H9 (cell line): Measurements from ENCODE around the gene ATP5PO. TPM values are rescaled to one million over a fixed set of nuclear protein-coding genes. Genes with fewer than 3 reads are reported as not detected.
"Not testable (repeated sequence)": the region's sequence is repeated elsewhere in the genome, so short reads cannot be mapped to it uniquely, and the experiment has no call there.

Experiments used
- DNase-seq: peaks from one replicate; pipeline ENCODE4 v3.0.0-alpha.2; 2017
- H2AFZ ChIP-seq: one replicate; pipeline ENCODE4 v1.6.1; 2013; ENCODE audit warnings: mild to moderate bottlenecking, low read length, control low read depth, moderate library complexity
- H2AK5ac ChIP-seq: 2 replicates; pipeline ENCODE4 v1.6.1; 2013; ENCODE audit warnings: low read length, control low read depth, mixed read lengths; ENCODE audit not compliant: insufficient read length
- H2BK120ac ChIP-seq: one replicate; pipeline ENCODE4 v1.6.1; 2013; ENCODE audit warnings: low read depth, mild to moderate bottlenecking, low read length, control low read depth, inconsistent platforms; ENCODE audit not compliant: poor library complexity, severe bottlenecking
- H2BK12ac ChIP-seq: 2 replicates; pipeline ENCODE4 v1.6.1; 2013; ENCODE audit warnings: low read length, control low read depth, mixed read lengths, low read depth; ENCODE audit not compliant: insufficient read length
- H2BK15ac ChIP-seq: 2 replicates; pipeline ENCODE4 v1.6.1; 2013; ENCODE audit warnings: low read depth, low read length, control low read depth
- H2BK20ac ChIP-seq: one replicate; pipeline ENCODE4 v1.6.1; 2013; ENCODE audit warnings: low read depth, mild to moderate bottlenecking, low read length, control low read depth, inconsistent platforms; ENCODE audit not compliant: poor library complexity, severe bottlenecking
- H2BK5ac ChIP-seq: 2 replicates; pipeline ENCODE4 v1.6.1; 2013; ENCODE audit warnings: low read length, control low read depth, mixed read lengths; ENCODE audit not compliant: insufficient read length
- H3K14ac ChIP-seq: 2 replicates; pipeline ENCODE4 v1.6.1; 2013; ENCODE audit warnings: low read length, control low read depth; ENCODE audit not compliant: insufficient read depth
- H3K18ac ChIP-seq: 2 replicates; pipeline ENCODE4 v1.6.1; 2013; ENCODE audit warnings: low read depth, mild to moderate bottlenecking, mixed read lengths, low read length, control low read depth; ENCODE audit not compliant: insufficient read length
- H3K23ac ChIP-seq: 2 replicates; pipeline ENCODE4 v1.6.1; 2013; ENCODE audit warnings: low read length, control low read depth, mixed read lengths, low read depth; ENCODE audit not compliant: insufficient read length
- H3K23me2 ChIP-seq: 2 replicates; pipeline ENCODE4 v1.6.1; 2013; ENCODE audit warnings: low read depth, mild to moderate bottlenecking, mixed read lengths, low read length, control low read depth; ENCODE audit not compliant: insufficient read length, poor library complexity, severe bottlenecking
- H3K27ac ChIP-seq: 2 replicates; pipeline ENCODE4 v1.5.1; 2013; ENCODE audit warnings: low read length, control low read depth, mixed read lengths, low read depth; ENCODE audit not compliant: insufficient read length
- H3K27me3 ChIP-seq: 2 replicates; pipeline ENCODE4 v1.6.1; 2013; ENCODE audit warnings: low read length, control low read depth, inconsistent platforms; ENCODE audit not compliant: insufficient read depth
- H3K4ac ChIP-seq: 2 replicates; pipeline ENCODE4 v1.6.1; 2013; ENCODE audit warnings: low read depth, mild to moderate bottlenecking, control low read depth, inconsistent platforms, low read length, moderate library complexity
- H3K4me1 ChIP-seq: 2 replicates; pipeline ENCODE4 v1.6.1; 2013; ENCODE audit warnings: low read length, control low read depth, inconsistent platforms; ENCODE audit not compliant: insufficient read depth
- H3K4me2 ChIP-seq: 2 replicates; pipeline ENCODE4 v1.6.1; 2013; ENCODE audit warnings: low read length, control low read depth, mixed read lengths; ENCODE audit not compliant: insufficient read length, insufficient read depth
- H3K56ac ChIP-seq: 2 replicates; pipeline ENCODE4 v1.6.1; 2013; ENCODE audit warnings: low read depth, mild to moderate bottlenecking, mixed read lengths, low read length, control low read depth; ENCODE audit not compliant: insufficient read length
- H3K79me1 ChIP-seq: 2 replicates; pipeline ENCODE4 v1.6.1; 2013; ENCODE audit warnings: low read depth, mild to moderate bottlenecking, moderate library complexity, low read length, control low read depth, inconsistent platforms; ENCODE audit not compliant: insufficient read depth, poor library complexity, severe bottlenecking
- H3K79me2 ChIP-seq: 2 replicates; pipeline ENCODE4 v1.6.1; 2013; ENCODE audit warnings: low read length, control low read depth, inconsistent platforms; ENCODE audit not compliant: insufficient read depth
- H3K9ac ChIP-seq: 2 replicates; pipeline ENCODE4 v1.6.1; 2013; ENCODE audit warnings: low read length, control low read depth, mixed read lengths; ENCODE audit not compliant: insufficient read length; ENCODE audit errors: extremely low read depth
- H3K9me3 ChIP-seq: one replicate; pipeline ENCODE4 v1.6.1; 2013; ENCODE audit warnings: low read depth, low read length, inconsistent platforms; ENCODE audit not compliant: control insufficient read depth
- H3T11ph ChIP-seq: one replicate; pipeline ENCODE4 v1.6.1; 2013; ENCODE audit warnings: mild to moderate bottlenecking, low read length, control low read depth, inconsistent platforms
- H4K20me1 ChIP-seq: one replicate; pipeline ENCODE4 v1.6.1; 2013; ENCODE audit not compliant: control insufficient read depth, insufficient read length, insufficient read depth
- H4K5ac ChIP-seq: 2 replicates; pipeline ENCODE4 v1.6.1; 2013; ENCODE audit warnings: low read depth, mild to moderate bottlenecking, mixed read lengths, low read length, control low read depth; ENCODE audit not compliant: insufficient read length
- H4K8ac ChIP-seq: replicated peaks from 2 replicates; pipeline ENCODE4 v1.6.1; 2013; ENCODE audit warnings: low read length, control low read depth, mixed read lengths, low read depth; ENCODE audit not compliant: insufficient read length
- H4K91ac ChIP-seq: 2 replicates; pipeline ENCODE4 v1.6.1; 2013; ENCODE audit warnings: low read depth, mild to moderate bottlenecking, moderate library complexity, mixed read lengths, low read length, control low read depth; ENCODE audit not compliant: insufficient read length
- H3K27ac Mint-ChIP-seq, 3 experiments: 2 replicates in 2 of 3; 3 replicates in 1 of 3; pipeline ENCODE4 v1.8.0; 2020 to 2021; ENCODE audit warnings: mixed read lengths in 3 of 3, mild to moderate bottlenecking in 1 of 3, moderate library complexity in 1 of 3
- H3K27me3 Mint-ChIP-seq: 2 replicates; pipeline ENCODE4 v1.8.0; 2021; ENCODE audit warnings: low read depth, mild to moderate bottlenecking, moderate library complexity, mixed read lengths
- H3K36me3 Mint-ChIP-seq, 3 experiments: 2 replicates in 2 of 3; 3 replicates in 1 of 3; pipeline ENCODE4 v1.8.0; 2020 to 2021; ENCODE audit warnings: low read depth in 3 of 3, mixed read lengths in 3 of 3; ENCODE audit not compliant: insufficient read depth in 1 of 3
- H3K4me1 Mint-ChIP-seq, 2 experiments: 2 replicates each; pipeline ENCODE4 v1.8.0; 2020; ENCODE audit warnings: mixed read lengths in 2 of 2
- H3K4me3 Mint-ChIP-seq, 2 experiments: 2 replicates in 1 of 2; 3 replicates in 1 of 2; pipeline ENCODE4 v1.8.0; 2020 to 2021; ENCODE audit warnings: mild to moderate bottlenecking in 2 of 2, mixed read lengths in 2 of 2, moderate library complexity in 1 of 2
- H3K9me3 Mint-ChIP-seq, 2 experiments: 2 replicates in 1 of 2; 3 replicates in 1 of 2; pipeline ENCODE4 v1.8.0; 2020; ENCODE audit warnings: mild to moderate bottlenecking in 2 of 2, mixed read lengths in 2 of 2, moderate library complexity in 1 of 2
- CTCF ChIP-seq: fragments of 200-600 bp; sonication (generic); conservative IDR thresholded peaks from 3 replicates; pipeline ENCODE4 v1.8.0; 2021; ENCODE audit warnings: antibody characterized with exemption, mild to moderate bottlenecking
- WGBS: extraction: QIAGEN DNeasy Blood & Tissue Kit; methylation state at CpG from one replicate; pipeline ENCODE4 v1.1.7; 2013; ENCODE audit warnings: missing lambda C conversion rate, low lambda C conversion rate, mixed read lengths; ENCODE audit not compliant: insufficient read length; ENCODE audit errors: extremely low coverage; 5-methylcytosine and 5-hydroxymethylcytosine counted together
- total RNA-seq: library from RNA; stranded (reverse); gene quantifications from 2 replicates; pipeline ENCODE4 v1.2.1, GENCODE V29; 2021

The ATP5PO gene
- total RNA-seq, 1 experiment from 2014 or later = 275 TPM

DNA sequence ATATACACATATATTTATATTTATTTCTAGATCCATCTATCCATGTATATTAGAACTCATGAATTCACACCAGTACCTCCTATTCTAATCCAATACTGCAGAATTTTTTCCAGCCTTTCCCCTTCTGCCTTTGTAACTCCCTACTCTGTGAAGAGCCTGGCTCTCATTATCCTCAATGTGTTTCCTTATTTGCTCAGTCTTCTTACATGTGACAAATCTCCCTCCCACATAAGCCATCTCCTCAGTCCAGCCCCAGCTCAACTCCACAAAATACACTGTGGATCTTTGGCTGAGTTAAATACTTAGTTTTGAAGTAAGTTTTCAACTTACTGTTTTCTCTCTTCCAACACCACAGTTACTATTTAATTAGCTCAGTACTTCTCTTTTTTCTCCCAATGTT, 45.7 kb downstream of the ATP5PO start:
- Histone ChIP-seq H4K5ac (no peak overlapping the region), H3K27me3 (no peaks in the 10 kb centered on the region), H3K9ac (no peak overlapping the region), H3K18ac (no peak overlapping the region), H3K56ac (no peak overlapping the region), H3K4ac (no peak overlapping the region), H3K27ac (no peak overlapping the region), H3K4me2 (no peak overlapping the region), H4K8ac (no peak overlapping the region), H3K9me3 (no peaks in the 10 kb centered on the region), H4K91ac (no peak overlapping the region), H2BK20ac (no peak overlapping the region), H3K14ac (no peak overlapping the region), H3T11ph (no peak overlapping the region), H4K20me1 (peaks cover 3% of the 10 kb centered on the region), H3K79me2 (no peaks in the 10 kb centered on the region), H3K4me1 (no peaks in the 10 kb centered on the region), H2AFZ (no peak overlapping the region), H2BK15ac (no peak overlapping the region), H3K23ac (no peak overlapping the region), H3K23me2 (no peaks in the 10 kb centered on the region), H3K79me1 (no peaks in the 10 kb centered on the region), H2BK120ac (no peak overlapping the region), H2BK5ac (no peak overlapping the region), H2BK12ac (no peak overlapping the region), H2AK5ac (no peak overlapping the region)
- TF ChIP-seq CTCF = no peak
- no peak overlapping the region for H3K4me3 Mint-ChIP-seq
- peaks cover 2 to 3% of the 10 kb centered on the region in 2 experiments; a peak in 2 of 4 replicates for H3K4me1 Mint-ChIP-seq
- no peak overlapping the region for H3K27ac Mint-ChIP-seq
- no peak for DNase-seq
- peaks cover 0 to 7% of the 10 kb centered on the region in 2 experiments; a peak in 2 of 5 replicates for H3K9me3 Mint-ChIP-seq
- H3K36me3 Mint-ChIP-seq = peaks cover 0 to 6% (median 0%) of the 10 kb centered on the region in 3 experiments; a peak in 4 of 7 replicates
- peaks cover 3% of the 10 kb centered on the region; the same call in 1 of the 2 replicates for H3K27me3 Mint-ChIP-seq

DNA sequence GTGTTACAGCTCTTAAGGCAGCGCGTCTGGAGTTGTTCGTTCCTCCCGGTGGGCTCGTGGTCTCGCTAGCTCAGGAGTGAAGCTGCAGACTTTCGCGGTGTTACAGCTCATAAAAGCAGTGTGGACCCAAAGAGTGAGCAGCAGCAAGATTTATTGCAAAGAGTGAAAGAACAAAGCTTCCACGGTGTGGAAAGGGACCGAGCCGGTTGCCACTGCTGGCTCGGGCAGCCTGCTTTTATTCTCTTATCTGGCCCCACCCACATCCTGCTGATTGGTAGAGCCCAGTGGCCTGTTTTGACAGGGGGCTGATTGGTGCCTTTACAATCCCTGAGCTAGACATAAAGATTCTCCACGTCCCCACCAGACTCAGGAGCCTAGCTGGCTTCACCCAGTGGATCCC, 47.7 kb downstream of the ATP5PO start:
- not testable (repeated sequence) for H2BK120ac ChIP-seq, H3K9me3 ChIP-seq
- peak overlapping the region in 2 of 3 experiments; percentile 64 to 67; a peak in 2 of 7 replicates for H3K27ac Mint-ChIP-seq

More for the DNA sequence above, 47.7 kb downstream of the ATP5PO start:
- H2BK12ac ChIP-seq, H3K18ac ChIP-seq, H3K4me2 ChIP-seq, H2BK20ac ChIP-seq, DNase-seq, H3K4me1 Mint-ChIP-seq, H2AK5ac ChIP-seq, H2AFZ ChIP-seq, H3K9me3 Mint-ChIP-seq, H3K79me1 ChIP-seq, H3K4me1 ChIP-seq, H3K9ac ChIP-seq, H3K27me3 Mint-ChIP-seq, H3K56ac ChIP-seq, H3K27me3 ChIP-seq, H4K20me1 ChIP-seq, H3K4me3 Mint-ChIP-seq, H3K23ac ChIP-seq, H3T11ph ChIP-seq, H3K4ac ChIP-seq, H3K36me3 Mint-ChIP-seq, H3K79me2 ChIP-seq, H3K27ac ChIP-seq, H4K91ac ChIP-seq, H2BK5ac ChIP-seq, H3K14ac ChIP-seq, H3K23me2 ChIP-seq, H2BK15ac ChIP-seq, H4K8ac ChIP-seq, H4K5ac ChIP-seq: not testable (repeated sequence)
- no CpG with 5 or more reads among the region's 13 CpGs for WGBS
